CD4-positive, alpha-beta T cell treated with Interleukin-12 subunit alpha and Interleukin-12 subunit beta, for 1 hour (primary cell): ENCODE results near the gene RRP1.

ENCODE experiments used
- DNase-seq: peaks from one replicate; pipeline ENCODE4 v3.0.0-alpha.2; 2020

The RRP1 gene

GRCh38 chr21:43758811-43759210, 30.6 kb upstream of the RRP1 start:
- DNase-seq = no peak

DNA sequence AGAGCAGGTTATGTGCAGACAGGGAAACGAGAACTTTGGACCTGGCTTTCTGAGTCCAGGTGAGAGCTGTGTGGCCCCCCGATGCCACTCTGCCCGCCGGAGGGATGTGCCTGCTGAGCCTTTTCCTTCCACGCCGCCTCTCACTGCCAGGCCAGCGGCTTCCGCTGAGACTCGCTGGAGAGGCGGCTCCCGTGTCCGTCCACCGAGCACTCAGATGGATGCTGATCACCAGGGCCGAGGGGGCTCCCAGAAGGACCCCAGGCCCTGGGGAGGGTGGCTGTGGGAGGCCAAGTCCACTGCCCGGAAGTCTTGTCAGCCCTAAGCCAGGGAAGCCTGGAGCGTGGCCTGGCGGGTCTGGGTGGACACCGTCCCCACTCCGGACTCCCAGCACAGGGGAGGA, 29.7 kb upstream of the RRP1 start:
- no peak for DNase-seq

DNA sequence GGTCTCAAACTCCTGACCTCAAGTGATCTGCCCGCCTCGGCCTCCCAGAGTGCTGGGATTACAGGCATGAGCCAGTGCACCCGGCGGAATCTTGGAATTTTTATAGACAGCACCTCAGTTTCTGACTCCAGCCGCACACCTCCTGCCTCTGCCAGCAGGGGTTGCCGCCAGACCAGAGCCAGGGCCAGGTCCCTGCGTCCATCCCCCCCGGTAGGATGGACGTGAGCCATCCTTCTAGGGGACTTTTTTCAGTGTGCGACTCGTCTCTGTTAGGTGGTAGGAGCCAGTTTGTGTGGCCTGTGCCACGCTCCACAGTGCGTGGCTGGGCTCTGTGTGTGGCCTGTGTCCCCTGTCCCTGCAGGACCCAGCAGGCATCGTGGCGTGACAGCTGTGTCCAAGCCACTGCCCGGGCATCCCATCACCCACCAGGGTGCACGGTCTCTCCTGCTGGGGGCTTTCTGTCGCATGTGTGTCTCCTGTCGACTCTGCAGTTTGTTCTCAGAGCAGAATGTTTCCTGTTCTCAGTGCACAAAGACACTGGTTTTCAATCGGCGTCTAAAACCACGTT, 28.9 kb upstream of the RRP1 start:
- DNase-seq = no peak

DNA sequence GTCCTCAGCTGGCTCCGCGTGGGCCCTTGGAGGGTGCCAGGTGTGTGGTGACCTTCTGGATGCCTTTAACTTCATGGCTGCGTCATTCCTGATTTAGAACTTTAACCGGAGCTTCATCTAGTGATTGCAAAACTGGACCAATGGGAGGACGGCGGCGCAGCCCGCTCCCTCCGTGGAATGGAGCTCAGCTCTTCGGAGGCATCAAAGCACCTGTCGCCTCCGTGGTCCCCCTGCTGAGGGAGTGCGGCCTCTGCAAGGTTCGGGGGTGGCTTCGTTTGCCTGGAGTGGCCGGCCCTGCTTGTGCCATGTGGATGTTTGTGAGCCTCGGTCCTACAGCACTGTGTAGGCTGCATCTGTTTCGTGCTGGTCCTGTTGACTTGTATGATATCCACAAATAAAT, 27.5 kb upstream of the RRP1 start:
- no peak for DNase-seq

GRCh38 chr21:43762303-43763128, 26.9 kb upstream of the RRP1 start:
- DNase-seq = no peak

DNA sequence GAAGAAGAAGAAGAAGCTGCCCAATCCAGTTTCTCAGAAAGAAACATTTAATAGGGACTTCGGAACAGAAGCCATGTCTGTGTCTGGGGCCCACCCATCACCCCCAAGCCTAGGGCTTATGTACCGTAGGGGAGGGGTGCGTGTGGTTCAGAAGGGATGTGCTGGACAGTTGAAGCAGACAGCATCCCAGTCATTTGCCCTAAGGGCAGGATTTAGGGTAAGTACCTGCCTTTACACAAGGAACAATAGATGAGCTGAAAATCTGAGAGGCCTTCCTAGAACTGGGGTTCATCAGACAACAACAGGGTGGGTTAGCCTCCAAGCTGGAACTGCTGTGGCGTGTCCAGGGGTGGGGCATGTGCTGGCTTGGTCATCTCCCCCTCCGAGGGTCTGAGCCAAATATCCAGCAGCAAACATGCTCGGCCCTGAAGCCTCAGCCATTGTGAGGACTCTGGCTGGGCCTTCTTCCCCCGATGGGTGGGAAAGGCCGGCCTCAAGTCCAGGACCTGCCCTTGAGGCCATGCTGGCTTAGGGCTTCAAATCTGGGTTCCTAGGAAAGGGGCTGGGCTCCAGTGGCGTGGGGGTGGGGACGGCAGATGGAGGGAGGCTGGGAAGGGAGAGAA, 25.4 kb upstream of the RRP1 start:
- DNase-seq = no peak

DNA sequence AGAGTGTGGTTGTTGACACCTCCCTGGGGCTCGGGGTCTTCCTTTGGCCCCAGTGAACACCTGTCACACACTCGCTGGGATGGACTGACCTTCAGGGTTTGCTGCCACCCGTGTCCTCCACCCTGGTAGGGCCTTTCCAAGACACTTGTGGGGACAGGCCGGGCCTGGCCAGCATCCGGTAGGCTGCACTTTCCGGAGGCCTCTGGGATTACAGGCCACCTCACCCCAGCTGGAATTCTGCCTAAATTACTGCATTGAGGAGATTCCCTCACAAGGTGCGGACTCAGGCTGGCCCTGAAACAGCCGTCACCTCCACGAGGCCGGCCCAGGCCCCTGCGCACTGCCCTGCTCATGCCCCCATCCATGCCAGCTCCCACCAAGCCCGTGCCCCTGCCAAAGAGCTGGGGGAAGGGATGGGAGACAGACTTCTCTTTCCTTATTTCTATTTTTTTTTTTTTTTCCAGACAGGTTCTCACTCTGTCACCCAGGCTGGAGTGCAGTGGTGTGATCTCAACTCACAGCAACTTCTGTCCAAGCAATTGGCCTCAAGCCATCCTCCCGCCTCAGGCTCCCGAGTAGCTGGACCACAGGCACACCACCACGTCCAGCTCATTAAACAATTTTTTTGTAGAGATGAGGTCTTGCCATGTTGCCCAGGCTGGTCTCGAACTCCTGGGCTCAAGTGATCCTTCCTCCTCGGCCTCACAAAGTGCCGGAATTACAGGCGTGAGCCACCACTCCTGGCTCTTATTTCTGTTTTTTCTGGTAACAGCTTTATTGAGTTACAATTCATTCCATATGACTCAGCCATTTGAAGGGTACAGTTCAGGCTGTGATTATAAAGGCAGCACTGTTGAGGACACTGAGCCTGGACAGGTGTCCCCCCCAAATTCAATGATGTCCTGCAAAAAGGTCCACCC, 24.5 kb upstream of the RRP1 start:
- DNase-seq = no peak

GRCh38 chr21:43766734-43767497, 22.5 kb upstream of the RRP1 start:
- DNase-seq = no peak

DNA sequence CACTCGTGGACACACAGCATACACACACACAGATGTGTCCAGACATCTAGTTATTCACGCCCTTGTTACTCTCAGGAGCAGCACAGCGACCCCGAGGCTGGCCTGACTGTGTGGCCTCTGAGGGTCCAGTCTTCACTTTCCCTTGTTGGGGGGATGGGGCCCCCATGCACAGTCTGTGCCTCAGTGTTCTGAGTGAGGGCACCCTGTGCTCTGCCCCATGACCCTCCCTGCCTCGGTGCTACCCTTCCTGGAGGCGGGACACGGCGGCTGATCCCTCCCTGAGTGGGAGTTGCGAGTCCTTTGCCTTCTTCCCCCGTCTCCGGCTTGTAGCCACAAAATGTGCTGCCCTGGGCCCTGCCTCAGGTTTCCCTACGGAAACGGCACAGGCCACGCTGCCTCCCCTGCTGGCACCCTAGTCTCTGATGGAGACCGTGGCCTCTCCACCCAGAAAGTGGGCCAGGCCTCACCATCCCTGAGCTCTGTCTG, 21.8 kb upstream of the RRP1 start:
- DNase-seq = no peak

- no peak for DNase-seq
These were observed 21.2 kb upstream of the RRP1 start for GRCh38 chr21:43767984-43768867.

DNA sequence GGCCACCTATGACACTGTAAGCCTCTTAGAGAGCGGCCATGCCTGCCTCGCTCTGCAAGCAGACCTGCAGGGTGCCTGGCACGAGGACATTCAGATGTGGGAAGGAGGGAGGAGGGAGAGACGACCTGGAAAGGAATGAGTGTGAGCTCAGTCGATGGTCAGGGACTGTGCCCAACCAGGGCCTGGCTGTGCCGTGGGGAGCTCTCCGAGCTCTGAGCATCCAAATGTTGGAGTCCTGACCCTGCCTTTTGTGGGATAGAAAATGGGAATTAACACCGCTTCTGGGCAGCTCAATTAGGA, 20.6 kb upstream of the RRP1 start:
- no peak for DNase-seq

DNA sequence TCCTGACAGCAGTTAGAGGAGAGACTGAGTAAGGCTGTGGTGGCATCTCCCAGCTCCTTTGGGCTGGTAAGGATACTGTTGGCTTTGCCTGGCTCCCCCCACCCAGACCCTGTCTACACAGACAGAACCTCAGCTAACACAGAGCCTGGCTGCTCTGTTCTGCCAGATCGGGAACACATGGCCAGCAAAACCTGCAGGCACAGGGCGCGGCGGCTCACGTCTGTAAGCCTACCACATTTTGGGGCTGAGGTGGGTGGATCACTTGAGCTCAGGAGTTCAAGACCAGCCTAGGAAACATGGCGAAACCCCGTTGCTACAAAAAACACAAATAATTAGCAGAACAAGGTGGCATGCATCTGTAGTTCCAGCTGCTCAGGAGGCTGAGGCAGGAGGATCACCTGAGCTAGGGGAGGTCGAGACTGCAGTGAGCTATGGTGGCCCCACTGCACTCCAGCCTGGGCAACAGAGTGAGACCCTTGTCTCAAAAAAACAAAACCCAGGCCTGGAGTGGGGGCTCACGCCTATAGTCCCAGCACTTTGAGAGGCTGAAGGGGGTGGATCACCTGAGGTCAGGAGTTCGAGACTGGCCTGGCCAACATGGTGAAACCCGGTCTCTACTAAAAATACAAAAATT, 19.9 kb upstream of the RRP1 start:
- no peak for DNase-seq

- DNase-seq = no peak
These were observed 19.2 kb upstream of the RRP1 start for GRCh38 chr21:43770066-43770655.

DNA sequence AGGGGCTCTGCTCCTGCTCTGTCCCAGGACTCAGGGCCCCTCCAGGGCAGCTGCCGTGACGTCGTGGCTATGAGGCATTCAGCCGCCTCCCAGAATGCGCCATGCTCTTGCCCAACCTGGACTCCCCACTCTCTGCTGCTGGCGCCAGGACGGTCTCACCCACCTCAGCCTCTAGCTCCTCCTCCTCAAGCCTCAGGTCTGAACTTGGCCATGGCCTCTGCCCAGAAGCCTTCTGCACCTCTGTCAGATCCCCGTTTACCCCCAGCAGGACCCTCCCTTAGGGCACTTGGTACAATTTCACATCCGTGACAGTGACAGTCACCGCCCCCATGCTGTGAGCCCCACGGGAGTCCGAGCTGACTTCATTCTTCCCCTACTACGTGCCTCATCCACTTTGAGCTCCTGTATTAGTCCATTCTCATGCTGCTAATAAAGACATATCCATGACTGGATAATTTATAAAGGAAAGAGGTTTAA, 18.1 kb upstream of the RRP1 start:
- DNase-seq = no peak

DNA sequence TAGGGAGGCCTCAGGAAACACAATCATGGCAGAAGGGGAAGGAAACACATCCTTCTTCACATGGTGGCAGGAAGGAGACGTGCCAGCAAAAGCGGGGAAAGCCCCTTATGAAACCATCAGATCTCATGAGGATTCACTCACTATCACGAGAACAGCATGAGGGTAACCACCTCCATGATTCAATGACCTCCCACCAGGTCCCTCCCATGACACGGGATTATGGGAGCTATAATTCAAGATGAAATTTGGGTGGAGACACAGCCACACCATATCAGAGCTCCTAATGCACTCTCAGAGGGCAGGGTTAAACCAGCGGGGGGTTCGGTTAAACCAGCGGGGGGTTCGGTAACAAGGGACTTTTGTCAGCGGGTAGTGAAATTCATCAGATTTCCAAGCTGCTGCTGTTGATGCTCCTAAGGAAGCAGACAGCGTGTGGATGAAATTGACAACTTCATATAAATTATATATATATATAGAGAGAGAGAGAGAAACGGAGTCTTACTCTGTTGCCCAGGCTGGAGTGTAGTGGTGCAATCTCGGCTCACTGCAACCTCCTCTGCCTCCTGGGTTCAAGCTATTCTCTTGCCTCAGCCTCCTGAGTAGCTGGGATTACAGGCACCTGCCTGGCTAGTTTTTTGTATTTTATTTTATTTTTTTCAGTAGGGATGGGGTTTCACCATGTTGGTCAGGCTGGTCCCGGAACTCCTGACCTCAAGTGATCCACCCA, 17.5 kb upstream of the RRP1 start:
- DNase-seq = no peak

DNA sequence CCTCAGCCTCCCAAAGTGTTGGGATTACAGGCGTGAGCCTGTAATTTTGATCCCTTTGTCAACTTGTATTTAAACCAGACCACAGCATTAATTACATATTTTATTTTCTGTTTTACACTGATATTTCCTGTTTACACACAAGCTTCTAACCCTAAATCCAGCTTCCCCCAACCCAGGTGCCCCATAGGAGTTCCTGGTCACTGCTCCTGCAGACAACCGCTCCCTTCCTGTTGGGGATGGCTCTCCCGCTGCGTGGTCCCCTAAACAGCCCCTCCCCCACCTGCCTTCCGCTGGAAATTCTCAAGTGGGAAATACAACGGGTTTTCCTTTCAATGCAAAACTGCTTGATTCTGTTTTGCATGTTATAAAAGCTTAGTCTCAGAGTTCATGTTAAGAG, 17.0 kb upstream of the RRP1 start:
- no peak for DNase-seq

- DNase-seq = no peak
These were observed 15.2 kb upstream of the RRP1 start for GRCh38 chr21:43774163-43774562.

GRCh38 chr21:43775190-43775589, 14.2 kb upstream of the RRP1 start:
- DNase-seq = no peak

DNA sequence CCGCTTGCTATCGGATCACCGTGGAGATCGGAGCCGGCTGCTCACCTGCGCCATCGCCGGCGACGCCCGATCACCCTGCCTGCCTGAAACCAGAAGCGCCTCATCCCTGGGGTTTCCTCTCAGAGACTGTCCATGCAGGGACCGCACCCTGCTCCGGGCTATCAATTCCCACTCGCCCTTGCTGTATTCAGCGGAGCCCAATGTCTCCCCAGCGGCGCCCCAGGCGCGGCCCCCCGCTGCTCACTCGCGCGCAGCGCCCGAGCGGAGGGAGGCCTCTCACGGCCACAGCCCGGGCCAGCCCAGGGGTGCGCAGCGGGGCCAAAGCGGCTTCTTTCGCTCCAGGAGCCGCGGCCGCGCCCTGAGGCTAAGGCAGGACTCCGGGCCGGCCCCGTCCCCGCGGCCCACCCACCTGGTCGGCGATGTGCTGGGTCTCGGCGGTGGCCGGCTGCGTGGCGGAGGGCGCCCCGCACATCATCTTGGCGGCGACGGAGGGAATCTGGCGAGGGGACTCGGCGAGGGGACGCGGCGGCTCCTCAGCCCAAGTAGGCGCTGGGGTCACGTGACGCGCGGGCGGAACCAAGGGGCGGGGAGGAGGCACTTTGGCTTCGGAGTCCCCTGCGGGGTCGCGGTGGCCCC, 13.5 kb upstream of the RRP1 start, which contains the start of gene CSTB:
Gene CSTB (minus strand): TSS at position 514 of the 636 bp plus-strand sequence. CDS start 39 bp downstream, at position 475.
- peak; percentile 87 for DNase-seq
